HepG2 (cell line): ENCODE data around the gene SULT4A1.
A peak's percentile ranks its signal among the peaks of the same experiment; 100 is the strongest.
"Not testable (repeated sequence)": the region's sequence is repeated elsewhere in the genome, so short reads cannot be mapped to it uniquely, and the experiment has no call there.

Experiments used
- BHLHE40 ChIP-seq: IDR thresholded peaks from 2 replicates; pipeline ENCODE4 v1.6.1; 2011; ENCODE audit warnings: low read length, improper control_type of control experiment
- CTCF ChIP-seq: sonication (generic); formaldehyde crosslinking; IDR thresholded peaks from 2 replicates; pipeline ENCODE4 v1.5.0; 2020; ENCODE audit warnings: mild to moderate bottlenecking, missing genetic modification reagents, moderate library complexity
- ELF1 ChIP-seq: sonication (generic); formaldehyde crosslinking; IDR thresholded peaks from 2 replicates; pipeline ENCODE4 v1.4.0; 2020; ENCODE audit warnings: missing genetic modification reagents
- FOXA1 ChIP-seq, 2 experiments: fragments of 450-650 bp in 1 of 2; sonication (generic) in 1 of 2; formaldehyde crosslinking in 1 of 2; IDR thresholded peaks; 2 replicates each; pipeline versions ENCODE4 v1.4.0 to v1.6.1; 2016 to 2020; ENCODE audit warnings: missing genetic modification reagents in 1 of 2
- PTBP1 ChIP-seq: fragments of 200-400 bp; formaldehyde crosslinking; IDR thresholded peaks from 2 replicates; pipeline ENCODE4 v1.6.1; 2018; ENCODE audit warnings: low read length, low read depth; ENCODE audit not compliant: poor library complexity, severe bottlenecking
- SP1 ChIP-seq, 2 experiments: fragments of 450-650 bp in 1 of 2; sonication (generic) in 1 of 2; formaldehyde crosslinking in 1 of 2; IDR thresholded peaks; 2 replicates each; pipeline versions ENCODE4 v1.4.0 to v1.6.1; 2016 to 2020; ENCODE audit warnings: missing genetic modification reagents in 1 of 2
- TAF1 ChIP-seq: sonication (generic); formaldehyde crosslinking; IDR thresholded peaks from 2 replicates; pipeline ENCODE4 v1.4.0; 2020; ENCODE audit warnings: missing genetic modification reagents
- TAF15 ChIP-seq: fragments of 200-400 bp; formaldehyde crosslinking; IDR thresholded peaks from one replicate; pipeline ENCODE4 v1.6.1; 2018; ENCODE audit warnings: mild to moderate bottlenecking, low read depth, low read length; ENCODE audit not compliant: poor library complexity, severe bottlenecking
- ZKSCAN1 ChIP-seq: fragments of 150-350 bp; IDR thresholded peaks from 2 replicates; pipeline ENCODE4 v1.6.1; 2014; ENCODE audit warnings: low read length
- ZNF569 ChIP-seq: sonication (generic); formaldehyde crosslinking; IDR thresholded peaks from 2 replicates; pipeline ENCODE4 v1.5.0; 2020; ENCODE audit warnings: mild to moderate bottlenecking, missing genetic modification reagents, moderate library complexity, borderline replicate concordance
- TF ChIP-seq, protein P1 (sequence below): sonication (generic); formaldehyde crosslinking; IDR thresholded peaks from 2 replicates; pipeline ENCODE4 v1.4.0; 2020; ENCODE audit warnings: mild to moderate bottlenecking, missing genetic modification reagents

DNA sequence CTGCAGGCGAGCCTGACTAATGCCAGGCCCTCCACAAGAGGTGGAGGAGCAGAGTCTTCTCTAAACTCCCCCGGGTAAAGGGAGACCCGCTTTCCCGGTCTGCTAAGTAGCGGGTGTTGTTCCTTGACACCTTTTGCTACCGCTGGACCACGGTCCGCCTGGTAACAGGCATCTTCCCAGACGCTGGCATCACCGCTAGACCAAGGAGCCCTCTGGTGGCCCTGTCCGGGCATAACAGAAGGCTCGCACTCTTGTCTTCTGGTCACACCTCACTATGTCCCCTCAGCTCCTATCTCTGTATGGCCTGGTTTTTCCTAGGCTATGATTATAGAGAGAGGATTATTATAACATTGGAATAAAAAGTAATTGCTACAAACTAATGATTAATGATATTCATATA lies 42.1 kb upstream of the SULT4A1 start:
- not testable (repeated sequence) for TF ChIP-seq ZNF569 (CRISPR knock-in tag); PTBP1; TAF1 (CRISPR knock-in tag); BHLHE40; TAF15; FOXA1 (IDR thresholded peaks at IDR 0.05); FOXA1 (CRISPR knock-in tag; IDR thresholded peaks at IDR 0.05); ELF1 (CRISPR knock-in tag); SP1 (IDR thresholded peaks at IDR 0.05); SP1 (CRISPR knock-in tag; IDR thresholded peaks at IDR 0.05); ZKSCAN1
- TF ChIP-seq CTCF (CRISPR knock-in tag): peak; percentile 48
- TF ChIP-seq, protein P1, sequence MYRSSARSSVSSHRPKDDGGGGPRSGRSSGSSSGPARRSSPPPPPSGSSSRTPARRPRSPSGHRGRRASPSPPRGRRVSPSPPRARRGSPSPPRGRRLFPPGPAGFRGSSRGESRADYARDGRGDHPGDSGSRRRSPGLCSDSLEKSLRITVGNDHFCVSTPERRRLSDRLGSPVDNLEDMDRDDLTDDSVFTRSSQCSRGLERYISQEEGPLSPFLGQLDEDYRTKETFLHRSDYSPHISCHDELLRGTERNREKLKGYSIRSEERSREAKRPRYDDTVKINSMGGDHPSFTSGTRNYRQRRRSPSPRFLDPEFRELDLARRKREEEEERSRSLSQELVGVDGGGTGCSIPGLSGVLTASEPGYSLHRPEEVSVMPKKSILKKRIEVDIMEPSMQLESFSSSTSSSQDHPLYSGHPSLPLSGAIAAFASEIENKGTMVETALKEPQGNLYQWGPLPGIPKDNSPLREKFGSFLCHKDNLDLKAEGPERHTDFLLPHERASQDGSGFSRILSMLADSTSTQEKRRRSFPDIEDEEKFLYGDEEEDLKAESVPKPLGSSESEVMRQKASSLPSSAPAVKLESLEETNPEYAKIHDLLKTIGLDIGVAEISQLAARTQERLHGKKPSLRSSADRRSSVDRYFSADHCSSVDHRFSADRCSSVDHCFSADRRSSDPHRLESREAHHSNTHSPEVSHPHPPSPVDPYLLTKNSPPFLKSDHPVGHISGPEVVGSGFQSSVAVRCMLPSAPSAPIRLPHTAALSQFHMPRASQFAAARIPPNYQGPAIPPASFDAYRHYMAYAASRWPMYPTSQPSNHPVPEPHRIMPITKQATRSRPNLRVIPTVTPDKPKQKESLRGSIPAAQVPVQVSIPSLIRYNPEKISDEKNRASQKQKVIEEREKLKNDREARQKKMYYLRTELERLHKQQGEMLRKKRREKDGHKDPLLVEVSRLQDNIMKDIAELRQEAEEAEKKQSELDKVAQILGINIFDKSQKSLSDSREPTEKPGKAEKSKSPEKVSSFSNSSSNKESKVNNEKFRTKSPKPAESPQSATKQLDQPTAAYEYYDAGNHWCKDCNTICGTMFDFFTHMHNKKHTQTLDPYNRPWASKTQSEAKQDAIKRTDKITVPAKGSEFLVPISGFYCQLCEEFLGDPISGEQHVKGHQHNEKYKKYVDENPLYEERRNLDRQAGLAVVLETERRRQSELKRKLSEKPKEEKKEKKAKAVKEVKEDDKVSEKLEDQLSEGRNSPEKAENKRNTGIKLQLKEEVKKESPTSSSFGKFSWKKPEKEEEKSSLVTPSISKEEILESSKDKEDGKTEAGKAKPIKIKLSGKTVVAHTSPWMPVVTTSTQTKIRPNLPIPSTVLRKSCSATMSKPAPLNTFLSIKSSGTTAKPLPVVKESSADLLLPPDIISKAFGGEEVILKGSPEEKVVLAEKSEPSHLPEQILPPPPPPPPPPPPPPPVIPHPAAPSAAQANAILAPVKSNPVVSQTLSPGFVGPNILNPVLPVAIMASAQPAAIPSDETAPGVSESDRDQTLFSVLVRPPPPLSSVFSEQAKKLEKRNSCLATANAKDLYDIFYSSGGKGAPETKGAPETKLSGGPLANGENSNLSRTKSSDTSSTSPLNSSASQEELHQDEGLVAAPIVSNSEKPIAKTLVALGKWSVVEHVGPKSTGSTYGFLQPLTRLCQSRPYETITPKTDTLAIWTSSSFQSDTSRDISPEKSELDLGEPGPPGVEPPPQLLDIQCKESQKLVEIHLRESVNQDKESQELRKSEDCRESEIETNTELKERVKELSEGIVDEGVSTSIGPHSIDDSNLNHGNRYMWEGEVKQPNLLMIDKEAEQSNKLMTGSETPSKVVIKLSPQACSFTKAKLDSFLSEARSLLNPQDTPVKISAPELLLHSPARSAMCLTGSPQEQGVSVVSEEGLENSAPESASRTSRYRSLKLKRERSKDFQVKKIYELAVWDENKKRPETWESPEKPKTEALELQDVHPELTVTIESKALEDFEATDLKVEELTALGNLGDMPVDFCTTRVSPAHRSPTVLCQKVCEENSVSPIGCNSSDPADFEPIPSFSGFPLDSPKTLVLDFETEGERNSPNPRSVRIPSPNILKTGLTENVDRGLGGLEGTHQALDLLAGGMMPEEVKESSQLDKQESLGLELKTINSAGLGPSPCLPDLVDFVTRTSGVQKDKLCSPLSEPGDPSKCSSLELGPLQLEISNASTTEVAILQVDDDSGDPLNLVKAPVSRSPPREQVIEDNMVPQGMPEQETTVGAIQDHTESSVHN (CRISPR knock-in tag): not testable (repeated sequence)
